B cell (primary cell): ENCODE results near the gene SMAD1.

Experiments
- EZH2 ChIP-seq: IDR thresholded peaks from 2 replicates; pipeline ENCODE4 v1.6.1; 2012; ENCODE audit warnings: borderline replicate concordance, low read depth, mild to moderate bottlenecking, moderate library complexity, low read length; ENCODE audit not compliant: insufficient read depth, poor library complexity, severe bottlenecking
- TF ChIP-seq, protein P1 (sequence below): fragments of 200-600 bp; IDR thresholded peaks from one replicate; pipeline ENCODE4 v1.8.0; 2022; ENCODE audit warnings: antibody characterized with exemption, mild to moderate bottlenecking

DNA sequence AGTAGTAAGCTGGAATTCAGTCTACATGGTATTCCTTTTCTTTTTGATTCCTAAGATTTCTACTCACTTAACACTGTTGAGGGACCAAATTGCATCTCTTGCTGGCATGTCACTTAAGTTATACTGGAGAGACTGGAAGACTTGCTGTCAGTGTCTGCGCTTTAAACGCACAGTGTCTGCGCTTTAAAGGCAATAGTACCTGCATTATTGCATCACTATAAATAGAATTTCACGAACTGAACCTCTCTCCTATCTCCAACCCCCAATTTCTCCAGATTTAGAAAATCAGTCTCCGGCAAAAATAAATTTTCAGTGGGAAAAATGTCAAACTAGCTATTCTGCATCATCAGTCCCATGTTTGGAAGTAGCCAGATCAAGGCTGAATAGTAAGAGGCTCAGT, 21.2 kb downstream of the SMAD1 start:
- no peak for TF ChIP-seq EZH2
- TF ChIP-seq, protein P1, sequence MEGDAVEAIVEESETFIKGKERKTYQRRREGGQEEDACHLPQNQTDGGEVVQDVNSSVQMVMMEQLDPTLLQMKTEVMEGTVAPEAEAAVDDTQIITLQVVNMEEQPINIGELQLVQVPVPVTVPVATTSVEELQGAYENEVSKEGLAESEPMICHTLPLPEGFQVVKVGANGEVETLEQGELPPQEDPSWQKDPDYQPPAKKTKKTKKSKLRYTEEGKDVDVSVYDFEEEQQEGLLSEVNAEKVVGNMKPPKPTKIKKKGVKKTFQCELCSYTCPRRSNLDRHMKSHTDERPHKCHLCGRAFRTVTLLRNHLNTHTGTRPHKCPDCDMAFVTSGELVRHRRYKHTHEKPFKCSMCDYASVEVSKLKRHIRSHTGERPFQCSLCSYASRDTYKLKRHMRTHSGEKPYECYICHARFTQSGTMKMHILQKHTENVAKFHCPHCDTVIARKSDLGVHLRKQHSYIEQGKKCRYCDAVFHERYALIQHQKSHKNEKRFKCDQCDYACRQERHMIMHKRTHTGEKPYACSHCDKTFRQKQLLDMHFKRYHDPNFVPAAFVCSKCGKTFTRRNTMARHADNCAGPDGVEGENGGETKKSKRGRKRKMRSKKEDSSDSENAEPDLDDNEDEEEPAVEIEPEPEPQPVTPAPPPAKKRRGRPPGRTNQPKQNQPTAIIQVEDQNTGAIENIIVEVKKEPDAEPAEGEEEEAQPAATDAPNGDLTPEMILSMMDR = no peak
